ENCODE measurements around the gene ECHDC3. TPM values are rescaled to one million over a fixed set of nuclear protein-coding genes. Genes with fewer than 3 reads are reported as not detected.

ECHDC3 gene
- total and polyA plus RNA-seq, 2 of the 13 experiments (the other 11 are each of a cell fraction or from before 2014, with no cell fraction given) = not detected

GRCh38 chr10:11789956-11790355 lies 47.8 kb downstream of the ECHDC3 start:
- Histone ChIP-seq H3K79me2 (ENCODE audit: insufficient read depth, low read length) (no peaks in the 10 kb centered on the region), H4K20me1 (ENCODE audit: insufficient read depth, low read length) (no peaks in the 10 kb centered on the region), H3K9ac (ENCODE audit: insufficient read depth, low read depth, low read length) (no peak overlapping the region), H3K4me2 (ENCODE audit: low read depth, low read length) (no peak overlapping the region), H3K27me3 (ENCODE audit: control insufficient read depth in 1 of 2, insufficient read depth in 2 of 2, low read length in 2 of 2) (peaks cover 0 to 16% of the 10 kb centered on the region in 2 experiments; a peak in 1 of 5 replicates), H2AFZ (ENCODE audit: low read length) (no peak overlapping the region), H3K4me3 (replicated peaks in 1 of 3; ENCODE audit: insufficient read depth in 1 of 3, low read depth in 2 of 3, low read length in 3 of 3) (no peak overlapping the region), H3K4me1 (ENCODE audit: insufficient read depth, low read length) (peaks cover 14% of the 10 kb centered on the region), H3K9me3 (ENCODE audit: low read length) (no peaks in the 10 kb centered on the region), H3K36me3 (replicated peaks in 1 of 2; ENCODE audit: control insufficient read depth in 1 of 2, insufficient read depth in 2 of 2, low read length in 2 of 2) (no peaks in the 10 kb centered on the region), H3K27ac (ENCODE audit: extremely low read length, insufficient read depth, low read length) (no peak overlapping the region)
- WGBS (ENCODE audit: low lambda C conversion rate) = 57% methylated on average over 8 of the region's 8 CpGs
- CTCF ChIA-PET (ENCODE audit: low intra/inter-chr PET ratio, low total read pairs) = no interaction called here
- no peak for FAIRE-seq
- POLR2A ChIA-PET = interaction anchor here (1.0 kb wide), 1 partner anchor 253 kb away, joined by 3 read pairs; no protein-coding TSS in a partner anchor
- in situ Hi-C loops (cut with HindIII; ENCODE audit: extremely low pct_ligation_motif_present, low pct_unique_long_range_greater_than_20kb) = loop anchor here (5.0 kb wide), 1 partner anchor 197 kb away; no protein-coding TSS in a partner anchor
- ATAC-seq = no peak
- BruUV-seq (replicated peaks) = no TSS peak
- TF ChIP-seq ZNF501 (CRISPR knock-in tag; IDR thresholded peaks at IDR 0.05) = no peak
- no peak for TF ChIP-seq PCBP2 (optimal IDR thresholded peaks at IDR 0.05; ENCODE audit: low read depth, low read length, poor library complexity, severe bottlenecking)
- TF ChIP-seq ZNF280D (CRISPR knock-in tag; IDR thresholded peaks at IDR 0.05) = no peak
- TF ChIP-seq NPAS2 (CRISPR knock-in tag; IDR thresholded peaks at IDR 0.05; ENCODE audit: borderline replicate concordance) = no peak
- TF ChIP-seq ZNF484 (CRISPR knock-in tag; IDR thresholded peaks at IDR 0.05; ENCODE audit: borderline replicate concordance, low read depth) = no peak
- TF ChIP-seq ZNF552 (CRISPR knock-in tag; IDR thresholded peaks at IDR 0.05; ENCODE audit: borderline replicate concordance) = no peak
- TF ChIP-seq PREB (CRISPR knock-in tag; IDR thresholded peaks at IDR 0.05) = no peak
- no peak for TF ChIP-seq MAFF (IDR thresholded peaks at IDR 0.05; ENCODE audit: low read depth, low read length)
- no peak for TF ChIP-seq ZBTB21 (CRISPR knock-in tag; IDR thresholded peaks at IDR 0.05)
- no peak for TF ChIP-seq ZGPAT (CRISPR knock-in tag; IDR thresholded peaks at IDR 0.05)
- no peak for TF ChIP-seq MYNN (CRISPR knock-in tag; IDR thresholded peaks at IDR 0.05; ENCODE audit: low read depth)
- TF ChIP-seq GRHL1 (CRISPR knock-in tag; conservative IDR thresholded peaks at IDR 0.05) = no peak
- TF ChIP-seq XRCC5 (optimal IDR thresholded peaks at IDR 0.05; ENCODE audit: low read length) = no peak
- no peak for TF ChIP-seq STAT5B (CRISPR knock-in tag; IDR thresholded peaks at IDR 0.05)
- TF ChIP-seq ZNF460 (CRISPR knock-in tag; IDR thresholded peaks at IDR 0.05; ENCODE audit: borderline replicate concordance) = no peak
- no peak for TF ChIP-seq MATR3 (CRISPR knock-in tag; IDR thresholded peaks at IDR 0.05)
- DNase-seq (ENCODE audit: low spot score) = no peak
- intact Hi-C loops (cut with micrococcal nuclease; ENCODE audit: unreplicated experiment) = no loop called here

Data from HepG2 (cell line).